HEK293 (cell line): ENCODE results near the gene EIF3B.

Experiments
- CTCF ChIA-PET: fragments of 350-600 bp; formaldehyde crosslinking; extraction: SDS; loops from one replicate; lab custom pipeline; 2021; ENCODE audit warnings: antibody characterized with exemption; lab: Yijun Ruan, JAX
- POLR2A ChIA-PET: fragments of 300-600 bp; formaldehyde crosslinking; extraction: SDS; loops from one replicate; lab custom pipeline; 2020; ENCODE audit warnings: antibody characterized with exemption, inconsistent platforms; lab: Yijun Ruan, JAX
- H3K27ac ChIP-seq: fragments of 200-500 bp; sonication (Bioruptor generic); 2 replicates; pipeline ENCODE4 v1.5.1; 2014; ENCODE audit warnings: low read depth, low read length, control low read depth, inconsistent platforms; ENCODE audit errors: extremely low read depth
- H3K36me3 ChIP-seq, 2 experiments: fragments of 200-500 bp in 1 of 2; sonication (Bioruptor generic) in 1 of 2; 1 replicate in 1 of 2; 2 replicates in 1 of 2; pipeline ENCODE4 v1.5.1; 2014 to 2017; ENCODE audit warnings: inconsistent platforms in 2 of 2, low read length in 2 of 2; ENCODE audit not compliant: control insufficient read depth in 2 of 2, insufficient read depth in 1 of 2
- H3K4me1 ChIP-seq: fragments of 200-500 bp; sonication (Bioruptor generic); 2 replicates; pipeline ENCODE4 v1.5.1; 2014; ENCODE audit warnings: mild to moderate bottlenecking, low read length, inconsistent platforms; ENCODE audit not compliant: control insufficient read depth, insufficient read depth
- H3K4me3 ChIP-seq: 2 replicates; pipeline ENCODE4 v1.5.1; 2011; ENCODE audit warnings: low read depth, mild to moderate bottlenecking, control low read depth, low read length, moderate library complexity
- H3K9me3 ChIP-seq: fragments of 200-500 bp; sonication (Bioruptor generic); 2 replicates; pipeline ENCODE4 v1.5.1; 2014; ENCODE audit warnings: low read depth, low read length, inconsistent platforms; ENCODE audit not compliant: control insufficient read depth, insufficient read depth
- HOXC10 ChIP-seq: sonication (generic); formaldehyde crosslinking; IDR thresholded peaks from 2 replicates; pipeline ENCODE4 v1.8.1; 2023; ENCODE audit warnings: mild to moderate bottlenecking, missing genetic modification reagents
- OSR2 ChIP-seq: fragments of 450-650 bp; formaldehyde crosslinking; IDR thresholded peaks from 2 replicates; pipeline ENCODE4 v1.5.1; 2016; ENCODE audit warnings: missing biosample characterization, missing genetic modification characterization
- PRDM6 ChIP-seq: fragments of 450-650 bp; formaldehyde crosslinking; IDR thresholded peaks from 2 replicates; pipeline ENCODE4 v1.5.1; 2017; ENCODE audit warnings: missing biosample characterization, missing genetic modification characterization
- WT1 ChIP-seq: fragments of 450-650 bp; formaldehyde crosslinking; IDR thresholded peaks from 2 replicates; pipeline ENCODE4 v1.5.1; 2016; ENCODE audit warnings: missing biosample characterization, missing genetic modification characterization
- ZBTB17 ChIP-seq: fragments of 450-650 bp; formaldehyde crosslinking; IDR thresholded peaks from 2 replicates; pipeline ENCODE4 v1.5.1; 2016; ENCODE audit warnings: missing biosample characterization, missing genetic modification characterization
- ZFHX2 ChIP-seq: fragments of 450-650 bp; formaldehyde crosslinking; conservative IDR thresholded peaks from 2 replicates; pipeline ENCODE4 v1.5.1; 2016; ENCODE audit warnings: missing biosample characterization, missing genetic modification characterization
- ZNF174 ChIP-seq: fragments of 450-650 bp; formaldehyde crosslinking; IDR thresholded peaks from 2 replicates; pipeline ENCODE4 v1.5.0; 2017; ENCODE audit warnings: missing biosample characterization, mild to moderate bottlenecking, missing genetic modification characterization
- ZNF214 ChIP-seq: fragments of 450-650 bp; formaldehyde crosslinking; IDR thresholded peaks from 2 replicates; pipeline ENCODE4 v1.5.1; 2017; ENCODE audit warnings: missing biosample characterization, mild to moderate bottlenecking, missing genetic modification characterization, borderline replicate concordance
- ZNF26 ChIP-seq: fragments of 450-650 bp; formaldehyde crosslinking; IDR thresholded peaks from 2 replicates; pipeline ENCODE4 v1.5.1; 2016; ENCODE audit warnings: missing biosample characterization, missing genetic modification characterization
- ZNF266 ChIP-seq: fragments of 450-650 bp; formaldehyde crosslinking; IDR thresholded peaks from 2 replicates; pipeline ENCODE4 v1.5.1; 2016; ENCODE audit warnings: missing biosample characterization, missing genetic modification characterization, low read depth
- ZNF416 ChIP-seq: fragments of 450-650 bp; formaldehyde crosslinking; IDR thresholded peaks from 2 replicates; pipeline ENCODE4 v1.5.1; 2016; ENCODE audit warnings: missing biosample characterization, missing genetic modification characterization
- ZNF555 ChIP-seq: fragments of 450-650 bp; formaldehyde crosslinking; conservative IDR thresholded peaks from 2 replicates; pipeline ENCODE4 v1.5.1; 2017; ENCODE audit warnings: missing biosample characterization, mild to moderate bottlenecking, missing genetic modification characterization, inconsistent platforms
- ZNF76 ChIP-seq: fragments of 450-650 bp; formaldehyde crosslinking; IDR thresholded peaks from 2 replicates; pipeline ENCODE4; 2016; ENCODE audit warnings: low read depth, missing biosample characterization, missing genetic modification characterization, borderline replicate concordance
- ZNF776 ChIP-seq: fragments of 450-650 bp; formaldehyde crosslinking; IDR thresholded peaks from 2 replicates; pipeline ENCODE4 v1.5.0; 2017; ENCODE audit warnings: missing biosample characterization, missing genetic modification characterization, borderline replicate concordance
- ZNF837 ChIP-seq: fragments of 450-650 bp; formaldehyde crosslinking; IDR thresholded peaks from 2 replicates; pipeline ENCODE4 v1.5.1; 2016; ENCODE audit warnings: missing biosample characterization, missing genetic modification characterization
- ZXDB ChIP-seq: fragments of 450-650 bp; formaldehyde crosslinking; IDR thresholded peaks from 2 replicates; pipeline ENCODE4 v1.5.1; 2016; ENCODE audit warnings: missing biosample characterization, missing genetic modification characterization
- TF ChIP-seq, protein P1 (sequence below): fragments of 450-650 bp; formaldehyde crosslinking; IDR thresholded peaks from 2 replicates; pipeline ENCODE4 v1.5.1; 2016; ENCODE audit warnings: missing biosample characterization, missing genetic modification characterization
- TF ChIP-seq, protein P2 (sequence below): fragments of 450-650 bp; formaldehyde crosslinking; IDR thresholded peaks from 2 replicates; pipeline ENCODE4 v1.5.1; 2016; ENCODE audit warnings: missing biosample characterization, missing genetic modification characterization, low read depth
- TF ChIP-seq, protein P3 (sequence below): fragments of 450-650 bp; formaldehyde crosslinking; IDR thresholded peaks from 2 replicates; pipeline ENCODE4 v1.5.1; 2016; ENCODE audit warnings: missing biosample characterization, missing genetic modification characterization, borderline replicate concordance

Gene EIF3B

DNA sequence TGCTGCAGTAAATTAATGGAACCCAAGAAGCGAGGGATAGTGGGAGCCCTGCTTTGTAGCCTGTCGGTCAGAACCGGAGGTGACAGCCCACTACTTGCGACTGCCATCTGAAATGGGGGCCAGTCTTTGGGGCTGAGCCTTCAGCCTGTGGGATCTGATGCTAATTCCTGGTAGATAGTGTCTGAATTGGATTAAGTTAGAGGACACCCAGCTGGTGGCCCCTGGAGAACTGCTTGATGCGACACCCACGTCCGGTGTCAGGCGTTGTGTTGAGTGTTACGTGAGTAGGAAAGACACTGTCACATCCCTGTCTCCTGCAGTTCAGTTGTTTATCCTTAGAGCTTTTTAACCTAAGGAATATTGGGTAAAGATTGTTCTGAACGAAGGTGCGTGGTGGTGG lies 5.0 kb downstream of the EIF3B start:
- Histone ChIP-seq H3K9me3 (no peaks in the 10 kb centered on the region), H3K4me3 (no peak overlapping the region), H3K36me3 (peaks cover 37 to 74% of the 10 kb centered on the region in 2 experiments), H3K27ac (peak overlapping the region; percentile 45; the same call in 1 of the 2 replicates)
- POLR2A ChIA-PET: no interaction called here
- no peak for TF ChIP-seq ZNF214 (tag by site-specific recombination)
- TF ChIP-seq ZFHX2 (tag by site-specific recombination): peak; percentile 28; the same call in 1 of the 2 replicates
- TF ChIP-seq, all 188 proteins: peak for 1
- H3K4me1 ChIP-seq: peaks cover 19% of the 10 kb centered on the region
- CTCF ChIA-PET: interaction anchor here (0.7 to 1.2 kb wide), 2 partner anchors 40 to 474 kb away, joined by 3 read pairs; no protein-coding TSS in a partner anchor

DNA sequence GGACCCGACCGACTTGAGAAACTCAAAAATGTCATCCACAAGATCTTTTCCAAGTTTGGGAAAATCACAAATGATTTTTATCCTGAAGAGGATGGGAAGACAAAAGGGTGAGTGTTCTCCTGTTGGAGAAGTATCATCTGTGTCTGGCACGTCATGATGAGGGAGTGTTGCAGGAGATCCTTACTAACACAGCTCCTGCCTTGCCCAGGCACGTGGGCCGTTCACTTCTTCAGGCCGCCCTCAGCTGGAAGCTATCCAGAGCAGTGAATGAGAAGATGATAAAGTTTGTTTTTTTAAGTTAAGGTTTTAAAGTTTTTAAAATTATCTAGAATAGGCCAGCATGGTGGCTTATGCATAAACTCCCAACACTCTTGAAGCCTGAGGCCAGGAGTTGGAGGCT lies 6.2 kb downstream of the EIF3B start:
- Histone ChIP-seq H3K27ac (peak overlapping the region; percentile 28; the same call in 1 of the 2 replicates), H3K36me3 (peaks cover 49 to 85% of the 10 kb centered on the region in 2 experiments)
- TF ChIP-seq, protein P1, sequence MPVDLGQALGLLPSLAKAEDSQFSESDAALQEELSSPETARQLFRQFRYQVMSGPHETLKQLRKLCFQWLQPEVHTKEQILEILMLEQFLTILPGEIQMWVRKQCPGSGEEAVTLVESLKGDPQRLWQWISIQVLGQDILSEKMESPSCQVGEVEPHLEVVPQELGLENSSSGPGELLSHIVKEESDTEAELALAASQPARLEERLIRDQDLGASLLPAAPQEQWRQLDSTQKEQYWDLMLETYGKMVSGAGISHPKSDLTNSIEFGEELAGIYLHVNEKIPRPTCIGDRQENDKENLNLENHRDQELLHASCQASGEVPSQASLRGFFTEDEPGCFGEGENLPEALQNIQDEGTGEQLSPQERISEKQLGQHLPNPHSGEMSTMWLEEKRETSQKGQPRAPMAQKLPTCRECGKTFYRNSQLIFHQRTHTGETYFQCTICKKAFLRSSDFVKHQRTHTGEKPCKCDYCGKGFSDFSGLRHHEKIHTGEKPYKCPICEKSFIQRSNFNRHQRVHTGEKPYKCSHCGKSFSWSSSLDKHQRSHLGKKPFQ (tag by site-specific recombination): no peak
- no peak for TF ChIP-seq ZNF416
- TF ChIP-seq PRDM6 (tag by site-specific recombination): peak; percentile 48; the same call in 1 of the 2 replicates
- no peak for TF ChIP-seq ZNF76 (tag by site-specific recombination)
- TF ChIP-seq HOXC10 (CRISPR knock-in tag): no peak
- no peak for TF ChIP-seq OSR2 (tag by site-specific recombination)
- no peak for TF ChIP-seq ZNF776 (tag by site-specific recombination)
- TF ChIP-seq, protein P2, sequence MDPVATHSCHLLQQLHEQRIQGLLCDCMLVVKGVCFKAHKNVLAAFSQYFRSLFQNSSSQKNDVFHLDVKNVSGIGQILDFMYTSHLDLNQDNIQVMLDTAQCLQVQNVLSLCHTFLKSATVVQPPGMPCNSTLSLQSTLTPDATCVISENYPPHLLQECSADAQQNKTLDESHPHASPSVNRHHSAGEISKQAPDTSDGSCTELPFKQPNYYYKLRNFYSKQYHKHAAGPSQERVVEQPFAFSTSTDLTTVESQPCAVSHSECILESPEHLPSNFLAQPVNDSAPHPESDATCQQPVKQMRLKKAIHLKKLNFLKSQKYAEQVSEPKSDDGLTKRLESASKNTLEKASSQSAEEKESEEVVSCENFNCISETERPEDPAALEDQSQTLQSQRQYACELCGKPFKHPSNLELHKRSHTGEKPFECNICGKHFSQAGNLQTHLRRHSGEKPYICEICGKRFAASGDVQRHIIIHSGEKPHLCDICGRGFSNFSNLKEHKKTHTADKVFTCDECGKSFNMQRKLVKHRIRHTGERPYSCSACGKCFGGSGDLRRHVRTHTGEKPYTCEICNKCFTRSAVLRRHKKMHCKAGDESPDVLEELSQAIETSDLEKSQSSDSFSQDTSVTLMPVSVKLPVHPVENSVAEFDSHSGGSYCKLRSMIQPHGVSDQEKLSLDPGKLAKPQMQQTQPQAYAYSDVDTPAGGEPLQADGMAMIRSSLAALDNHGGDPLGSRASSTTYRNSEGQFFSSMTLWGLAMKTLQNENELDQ (tag by site-specific recombination): no peak

DNA sequence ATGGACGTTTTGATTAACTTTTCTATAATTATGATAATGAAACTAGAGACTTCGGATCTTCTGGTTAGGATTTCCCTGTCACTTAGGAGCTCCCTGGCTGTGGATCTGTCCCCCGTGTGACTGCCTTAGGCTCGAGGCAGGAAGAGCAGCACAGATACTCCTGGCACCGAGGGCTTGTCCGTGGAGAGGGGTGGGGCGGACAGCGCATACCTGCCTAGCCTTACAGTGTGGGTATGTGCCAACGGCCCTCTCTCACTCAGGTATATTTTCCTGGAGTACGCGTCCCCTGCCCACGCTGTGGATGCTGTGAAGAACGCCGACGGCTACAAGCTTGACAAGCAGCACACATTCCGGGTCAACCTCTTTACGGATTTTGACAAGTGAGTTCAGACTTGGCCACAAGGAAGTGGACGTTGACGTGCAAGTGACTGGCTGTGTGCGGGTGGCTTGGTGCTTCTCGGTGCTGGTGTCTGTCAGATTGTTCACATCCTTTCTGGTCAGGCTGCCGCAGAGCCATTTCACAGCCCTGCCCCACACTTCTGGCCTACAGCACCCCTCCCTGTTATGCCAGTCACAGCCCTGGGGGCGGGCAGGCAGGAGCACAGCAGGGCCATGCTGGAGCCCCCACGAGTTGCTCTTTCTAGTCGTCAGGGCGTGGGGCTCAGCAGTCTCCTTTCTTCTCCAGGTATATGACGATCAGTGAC lies 7.9 kb downstream of the EIF3B start:
- no peak for TF ChIP-seq ZNF174
- TF ChIP-seq ZNF837 (tag by site-specific recombination): no peak
- no peak for TF ChIP-seq ZNF555 (tag by site-specific recombination)
- no peak for TF ChIP-seq ZNF776 (tag by site-specific recombination)
- TF ChIP-seq ZNF266 (tag by site-specific recombination): no peak
- no peak for TF ChIP-seq ZBTB17 (tag by site-specific recombination)
- no peak for TF ChIP-seq ZXDB (tag by site-specific recombination)
- no peak for TF ChIP-seq WT1 (tag by site-specific recombination)
- TF ChIP-seq, protein P3, sequence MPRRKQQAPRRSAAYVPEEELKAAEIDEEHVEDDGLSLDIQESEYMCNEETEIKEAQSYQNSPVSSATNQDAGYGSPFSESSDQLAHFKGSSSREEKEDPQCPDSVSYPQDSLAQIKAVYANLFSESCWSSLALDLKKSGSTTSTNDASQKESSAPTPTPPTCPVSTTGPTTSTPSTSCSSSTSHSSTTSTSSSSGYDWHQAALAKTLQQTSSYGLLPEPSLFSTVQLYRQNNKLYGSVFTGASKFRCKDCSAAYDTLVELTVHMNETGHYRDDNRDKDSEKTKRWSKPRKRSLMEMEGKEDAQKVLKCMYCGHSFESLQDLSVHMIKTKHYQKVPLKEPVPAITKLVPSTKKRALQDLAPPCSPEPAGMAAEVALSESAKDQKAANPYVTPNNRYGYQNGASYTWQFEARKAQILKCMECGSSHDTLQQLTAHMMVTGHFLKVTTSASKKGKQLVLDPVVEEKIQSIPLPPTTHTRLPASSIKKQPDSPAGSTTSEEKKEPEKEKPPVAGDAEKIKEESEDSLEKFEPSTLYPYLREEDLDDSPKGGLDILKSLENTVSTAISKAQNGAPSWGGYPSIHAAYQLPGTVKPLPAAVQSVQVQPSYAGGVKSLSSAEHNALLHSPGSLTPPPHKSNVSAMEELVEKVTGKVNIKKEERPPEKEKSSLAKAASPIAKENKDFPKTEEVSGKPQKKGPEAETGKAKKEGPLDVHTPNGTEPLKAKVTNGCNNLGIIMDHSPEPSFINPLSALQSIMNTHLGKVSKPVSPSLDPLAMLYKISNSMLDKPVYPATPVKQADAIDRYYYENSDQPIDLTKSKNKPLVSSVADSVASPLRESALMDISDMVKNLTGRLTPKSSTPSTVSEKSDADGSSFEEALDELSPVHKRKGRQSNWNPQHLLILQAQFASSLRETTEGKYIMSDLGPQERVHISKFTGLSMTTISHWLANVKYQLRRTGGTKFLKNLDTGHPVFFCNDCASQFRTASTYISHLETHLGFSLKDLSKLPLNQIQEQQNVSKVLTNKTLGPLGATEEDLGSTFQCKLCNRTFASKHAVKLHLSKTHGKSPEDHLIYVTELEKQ (tag by site-specific recombination): no peak
- no peak for TF ChIP-seq ZNF26 (tag by site-specific recombination)
- TF ChIP-seq, all 188 proteins: peak for 0
- Histone ChIP-seq H3K4me3 (no peak overlapping the region), H3K4me1 (peaks cover 18% of the 10 kb centered on the region), H3K27ac (no peak overlapping the region), H3K9me3 (no peaks in the 10 kb centered on the region), H3K36me3 (peaks cover 62 to 92% of the 10 kb centered on the region in 2 experiments)
- ChIA-PET POLR2A (no interaction called here), CTCF (no interaction called here)

More for the DNA sequence above, 6.2 kb downstream of the EIF3B start:
- ChIA-PET POLR2A (interaction anchor here (0.7 kb wide), 1 partner anchor 16 kb away, joined by 3 read pairs; no protein-coding TSS in a partner anchor), CTCF (interaction anchor here (0.6 to 1.2 kb wide), 3 partner anchors 39 to 71 kb away, joined by 3 to 5 read pairs (median 4); no protein-coding TSS in a partner anchor)
- Histone ChIP-seq H3K9me3 (no peaks in the 10 kb centered on the region), H3K4me1 (peaks cover 19% of the 10 kb centered on the region), H3K4me3 (no peak overlapping the region)
